GM19328 (cell line): ENCODE results near the gene UNC5A.

Experiments used
- ATAC-seq: cut with Tn5 transposase; IDR thresholded peaks from one replicate; pipeline ENCODE4 v1.9.1; 2021; ENCODE audit warnings: mild to moderate bottlenecking, moderate library complexity; ENCODE audit not compliant: unreplicated experiment

UNC5A gene

GRCh38 chr5:176819476-176819875, 9.1 kb downstream of the UNC5A start:
- ATAC-seq, result no peak

GRCh38 chr5:176820937-176821336, 10.6 kb downstream of the UNC5A start:
- ATAC-seq, result no peak

- ATAC-seq, result no peak
These were observed 11.1 kb downstream of the UNC5A start for GRCh38 chr5:176821441-176821840.

- no peak for ATAC-seq
These were observed 11.9 kb downstream of the UNC5A start for GRCh38 chr5:176822041-176822792.

- no peak for ATAC-seq
These were observed 12.6 kb downstream of the UNC5A start for GRCh38 chr5:176822793-176823481.

- no peak for ATAC-seq
These were observed 13.6 kb downstream of the UNC5A start for GRCh38 chr5:176823869-176824412.

GRCh38 chr5:176824604-176825003, 14.2 kb downstream of the UNC5A start:
- no peak for ATAC-seq

- ATAC-seq, result no peak
These were observed 14.9 kb downstream of the UNC5A start for GRCh38 chr5:176825234-176825633.

- no peak for ATAC-seq
These were observed 15.6 kb downstream of the UNC5A start for GRCh38 chr5:176825957-176826356.

- no peak for ATAC-seq
These were observed 17.5 kb downstream of the UNC5A start for GRCh38 chr5:176827736-176828414.

- no peak for ATAC-seq
These were observed 19.0 kb downstream of the UNC5A start for GRCh38 chr5:176829320-176829719.

- ATAC-seq, result no peak
These were observed 20.1 kb downstream of the UNC5A start for GRCh38 chr5:176830422-176830994.

- no peak for ATAC-seq
These were observed 20.6 kb downstream of the UNC5A start for GRCh38 chr5:176830995-176831423.

GRCh38 chr5:176831425-176831824, 21.1 kb downstream of the UNC5A start:
- no peak for ATAC-seq

- no peak for ATAC-seq
These were observed 21.8 kb downstream of the UNC5A start for GRCh38 chr5:176832162-176832561.

GRCh38 chr5:176833286-176833685, 22.9 kb downstream of the UNC5A start:
- ATAC-seq, result no peak

- ATAC-seq, result no peak
These were observed 25.6 kb downstream of the UNC5A start for GRCh38 chr5:176835918-176836317.

- ATAC-seq, result no peak
These were observed 26.7 kb downstream of the UNC5A start for GRCh38 chr5:176836811-176837706.

- ATAC-seq, result no peak
These were observed 27.4 kb downstream of the UNC5A start for GRCh38 chr5:176837707-176838115.

GRCh38 chr5:176843673-176844072, 33.3 kb downstream of the UNC5A start:
- ATAC-seq, result no peak
